Loucy (cell line): ENCODE measurements around the gene SEC14L1.
"Not testable (repeated sequence)": the region's sequence is repeated elsewhere in the genome, so short reads cannot be mapped to it uniquely, and the experiment has no call there.

ENCODE experiments used
- H2AFZ ChIP-seq: fragments of 200-600 bp; sonication (generic); 2 replicates; pipeline ENCODE4 v1.6.0; 2016; ENCODE audit warnings: antibody characterized with exemption, mild to moderate bottlenecking, low read length, moderate library complexity
- H3F3A ChIP-seq: fragments of 200-600 bp; 2 replicates; pipeline ENCODE4 v1.6.0; 2016; ENCODE audit warnings: antibody characterized with exemption, low read depth, mild to moderate bottlenecking
- H3K27me3 ChIP-seq: fragments of 200-600 bp; sonication (generic); 2 replicates; pipeline ENCODE4 v1.6.1; 2014; ENCODE audit warnings: low read length, mild to moderate bottlenecking; ENCODE audit not compliant: insufficient read depth, poor library complexity, severe bottlenecking
- H3K36me3 ChIP-seq: fragments of 200-600 bp; sonication (generic); 2 replicates; pipeline ENCODE4 v1.6.1; 2016; ENCODE audit warnings: low read length; ENCODE audit not compliant: insufficient read depth
- H3K4me1 ChIP-seq: fragments of 200-600 bp; sonication (generic); 2 replicates; pipeline ENCODE4 v1.5.1; 2014; ENCODE audit warnings: low read length, mild to moderate bottlenecking; ENCODE audit not compliant: insufficient read depth, poor library complexity, severe bottlenecking
- H3K4me2 ChIP-seq: fragments of 200-600 bp; sonication (generic); 2 replicates; pipeline ENCODE4 v1.6.0; 2014; ENCODE audit warnings: antibody characterized with exemption, low read length, low read depth, mild to moderate bottlenecking; ENCODE audit not compliant: poor library complexity, severe bottlenecking
- H3K4me3 ChIP-seq: fragments of 200-600 bp; sonication (generic); 2 replicates; pipeline ENCODE4 v1.5.1; 2014; ENCODE audit warnings: low read length, mild to moderate bottlenecking, mixed read lengths; ENCODE audit not compliant: poor library complexity, severe bottlenecking
- H3K79me2 ChIP-seq: fragments of 200-600 bp; sonication (generic); 2 replicates; pipeline ENCODE4 v1.6.1; 2014; ENCODE audit warnings: low read length; ENCODE audit not compliant: insufficient read depth
- H3K9ac ChIP-seq: fragments of 200-600 bp; sonication (generic); 2 replicates; pipeline ENCODE4 v1.6.0; 2014; ENCODE audit warnings: mild to moderate bottlenecking, low read depth, low read length, moderate library complexity; ENCODE audit not compliant: poor library complexity, severe bottlenecking
- H3K9me2 ChIP-seq: fragments of 200-600 bp; sonication (generic); replicated peaks from 2 replicates; pipeline ENCODE4 v1.6.1; 2016; ENCODE audit warnings: low read depth, low read length, mixed read lengths
- H3K9me3 ChIP-seq: fragments of 200-600 bp; sonication (generic); 2 replicates; pipeline ENCODE4 v1.6.1; 2014; ENCODE audit warnings: mild to moderate bottlenecking, antibody characterized with exemption, low read length, low read depth; ENCODE audit not compliant: insufficient read depth
- H4K20me1 ChIP-seq: fragments of 200-600 bp; sonication (generic); 2 replicates; pipeline ENCODE4 v1.6.0; 2014; ENCODE audit warnings: antibody characterized with exemption, low read length, mild to moderate bottlenecking; ENCODE audit not compliant: insufficient read depth, poor library complexity, severe bottlenecking
- EZH2phosphoT487 ChIP-seq: fragments of 200-600 bp; IDR thresholded peaks from 2 replicates; pipeline ENCODE4 v1.6.1; 2018; ENCODE audit warnings: antibody characterized with exemption, mild to moderate bottlenecking, moderate library complexity, borderline replicate concordance
- TF ChIP-seq, protein P1 (sequence below): fragments of 200-600 bp; sonication (generic); conservative IDR thresholded peaks from 2 replicates; pipeline ENCODE4 v1.5.1; 2014; ENCODE audit warnings: mild to moderate bottlenecking, antibody characterized with exemption, low read length

The SEC14L1 gene

DNA sequence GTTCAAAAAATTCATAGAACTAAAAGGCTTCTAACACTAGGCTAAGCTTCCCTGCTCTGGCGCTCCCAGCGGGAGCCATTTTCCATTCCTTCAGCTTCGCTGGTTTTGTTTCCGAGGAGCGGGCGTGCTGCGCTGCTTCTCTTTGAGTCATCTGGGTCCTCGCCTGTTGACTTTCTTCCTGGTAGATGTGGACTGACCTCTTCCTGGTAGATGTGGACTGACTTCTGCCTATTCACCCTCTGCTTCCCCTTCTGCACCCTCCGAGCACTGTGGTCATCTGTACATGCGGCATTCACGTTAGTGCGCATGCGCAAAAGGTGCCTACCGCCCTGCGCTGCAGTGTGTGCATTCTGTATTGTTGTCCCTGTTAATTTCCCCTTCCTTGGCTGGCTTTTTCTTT lies 40.8 kb upstream of the SEC14L1 start:
- H4K20me1 ChIP-seq, result no peaks in the 10 kb centered on the region
- H3K9me2 ChIP-seq, result no peaks in the 10 kb centered on the region
- TF ChIP-seq EZH2phosphoT487, result no peak
- TF ChIP-seq, protein P1, sequence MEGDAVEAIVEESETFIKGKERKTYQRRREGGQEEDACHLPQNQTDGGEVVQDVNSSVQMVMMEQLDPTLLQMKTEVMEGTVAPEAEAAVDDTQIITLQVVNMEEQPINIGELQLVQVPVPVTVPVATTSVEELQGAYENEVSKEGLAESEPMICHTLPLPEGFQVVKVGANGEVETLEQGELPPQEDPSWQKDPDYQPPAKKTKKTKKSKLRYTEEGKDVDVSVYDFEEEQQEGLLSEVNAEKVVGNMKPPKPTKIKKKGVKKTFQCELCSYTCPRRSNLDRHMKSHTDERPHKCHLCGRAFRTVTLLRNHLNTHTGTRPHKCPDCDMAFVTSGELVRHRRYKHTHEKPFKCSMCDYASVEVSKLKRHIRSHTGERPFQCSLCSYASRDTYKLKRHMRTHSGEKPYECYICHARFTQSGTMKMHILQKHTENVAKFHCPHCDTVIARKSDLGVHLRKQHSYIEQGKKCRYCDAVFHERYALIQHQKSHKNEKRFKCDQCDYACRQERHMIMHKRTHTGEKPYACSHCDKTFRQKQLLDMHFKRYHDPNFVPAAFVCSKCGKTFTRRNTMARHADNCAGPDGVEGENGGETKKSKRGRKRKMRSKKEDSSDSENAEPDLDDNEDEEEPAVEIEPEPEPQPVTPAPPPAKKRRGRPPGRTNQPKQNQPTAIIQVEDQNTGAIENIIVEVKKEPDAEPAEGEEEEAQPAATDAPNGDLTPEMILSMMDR, result no peak
- no peak overlapping the region for H3K4me2 ChIP-seq
- no peak overlapping the region for H3K4me3 ChIP-seq
- no peaks in the 10 kb centered on the region for H3K9me3 ChIP-seq
- no peak overlapping the region for H3K9ac ChIP-seq
- peaks cover 4% of the 10 kb centered on the region for H3K4me1 ChIP-seq
- H2AFZ ChIP-seq, result no peak overlapping the region
- peaks cover 17% of the 10 kb centered on the region; the same call in 1 of the 2 replicates for H3K36me3 ChIP-seq
- H3K79me2 ChIP-seq, result no peaks in the 10 kb centered on the region
- H3K27me3 ChIP-seq, result no peaks in the 10 kb centered on the region
- H3F3A ChIP-seq, result no peaks in the 10 kb centered on the region

DNA sequence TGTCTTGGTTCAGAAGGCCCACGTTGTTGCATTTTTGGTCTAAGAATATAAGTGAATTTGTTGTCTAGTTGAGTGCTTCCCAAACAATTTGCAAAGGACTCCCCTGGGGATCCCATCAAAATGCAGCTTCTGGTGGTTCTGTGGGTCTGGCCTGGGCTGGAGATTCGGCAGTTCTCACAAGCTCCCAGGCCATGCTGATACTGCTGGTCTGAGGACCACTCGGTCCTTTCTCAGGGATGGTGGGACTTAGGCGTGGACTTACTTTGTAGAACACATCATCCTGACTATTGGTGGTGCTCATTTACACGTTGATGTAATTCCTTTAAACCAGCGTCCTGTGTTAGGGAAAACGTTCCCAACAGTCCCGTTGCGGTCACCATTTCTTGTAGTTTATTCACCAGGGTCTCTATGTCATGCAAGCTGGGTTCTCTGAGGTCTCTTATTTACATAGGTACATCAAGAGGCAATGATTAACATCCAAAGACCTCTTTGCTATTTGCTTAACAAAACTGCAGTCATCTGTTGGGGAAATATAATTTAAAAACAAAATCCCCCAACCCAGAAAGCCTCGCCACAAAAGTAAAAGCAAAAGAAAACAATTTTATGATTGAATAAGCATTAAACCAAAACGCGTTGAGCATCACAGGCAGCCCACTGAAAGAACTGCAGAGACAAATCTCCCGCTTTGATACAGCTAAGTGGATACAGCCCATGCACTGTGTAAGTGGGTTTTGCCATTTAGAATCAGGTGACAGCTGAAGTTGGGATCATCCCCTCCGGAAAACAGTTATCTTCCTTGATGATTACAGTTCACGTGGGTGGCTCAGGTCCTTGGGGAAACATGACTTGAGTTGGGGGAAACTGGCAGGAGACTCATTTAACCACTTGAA lies 39.0 kb upstream of the SEC14L1 start:
- no peaks in the 10 kb centered on the region for H3K9me2 ChIP-seq
- H3F3A ChIP-seq, result no peaks in the 10 kb centered on the region
- H3K9ac ChIP-seq, result no peak overlapping the region
- H2AFZ ChIP-seq, result no peak overlapping the region
- H4K20me1 ChIP-seq, result no peaks in the 10 kb centered on the region
- H3K27me3 ChIP-seq, result no peaks in the 10 kb centered on the region
- no peaks in the 10 kb centered on the region for H3K79me2 ChIP-seq
- H3K4me1 ChIP-seq, result peaks cover 4% of the 10 kb centered on the region
- TF ChIP-seq, protein P1, result no peak
- TF ChIP-seq EZH2phosphoT487, result no peak
- H3K4me2 ChIP-seq, result no peak overlapping the region
- no peaks in the 10 kb centered on the region for H3K9me3 ChIP-seq
- peaks cover 17% of the 10 kb centered on the region; the same call in 1 of the 2 replicates for H3K36me3 ChIP-seq
- no peak overlapping the region for H3K4me3 ChIP-seq

DNA sequence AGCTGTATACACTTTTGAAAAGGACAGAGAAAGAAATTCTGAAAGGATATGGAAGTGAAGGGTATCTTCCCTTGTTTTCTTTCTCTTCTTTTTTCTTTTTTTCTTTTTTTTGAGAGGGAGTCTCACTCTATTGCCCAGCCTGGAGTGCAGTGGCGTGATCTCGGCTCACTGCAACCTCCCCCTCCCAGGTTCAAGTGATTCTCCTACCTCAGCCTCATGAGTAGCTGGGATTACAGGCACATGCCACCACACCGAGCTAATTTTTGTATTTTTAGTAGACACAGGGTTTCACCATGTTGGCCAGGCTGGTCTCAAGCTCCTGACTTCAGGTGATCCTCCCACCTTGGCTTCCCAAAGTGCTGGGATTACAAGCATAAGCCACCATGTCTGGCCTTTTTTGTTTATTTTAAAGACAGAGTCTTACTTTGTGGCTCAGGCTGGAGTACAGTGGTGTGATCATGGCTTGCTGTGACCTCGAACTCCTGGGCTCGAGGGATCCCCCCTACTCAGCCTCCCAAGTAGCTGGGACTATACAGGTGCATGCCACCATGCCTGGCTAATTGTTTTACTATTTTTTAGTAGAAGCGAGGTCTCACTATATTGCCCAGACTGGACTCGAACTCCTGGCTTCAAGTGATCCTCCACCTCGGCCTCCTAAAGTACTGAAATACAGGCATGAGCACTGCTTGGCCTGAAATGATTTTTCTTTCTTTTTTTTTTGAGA lies 38.2 kb upstream of the SEC14L1 start:
- H3K4me1 ChIP-seq, H3K4me3 ChIP-seq, H3K9ac ChIP-seq: not testable (repeated sequence)

More for the DNA sequence above, 38.2 kb upstream of the SEC14L1 start:
- not testable (repeated sequence) for H3K27me3 ChIP-seq, H3K9me2 ChIP-seq, H2AFZ ChIP-seq, H4K20me1 ChIP-seq, H3F3A ChIP-seq, H3K9me3 ChIP-seq, H3K79me2 ChIP-seq, H3K4me2 ChIP-seq
- H3K36me3 ChIP-seq, result peaks cover 17% of the 10 kb centered on the region; the same call in 1 of the 2 replicates
